SK-N-SH treated with all-trans-retinoic acid at 6 μM for 48 hours (cell line): ENCODE results near the gene ANK2.

Source experiments
- ARNTL ChIP-seq: fragments of 450-650 bp; formaldehyde crosslinking; IDR thresholded peaks from 2 replicates; pipeline ENCODE4 v1.5.0; 2020; ENCODE audit warnings: low read depth, mild to moderate bottlenecking, moderate library complexity, borderline replicate concordance
- BACH2 ChIP-seq: fragments of 250-450 bp; sonication (Bioruptor Pico); IDR thresholded peaks from 2 replicates; pipeline ENCODE4 v1.9.0; 2021; ENCODE audit warnings: mild to moderate bottlenecking, borderline replicate concordance
- CSDC2 ChIP-seq: fragments of 250-450 bp; sonication (Bioruptor Pico); IDR thresholded peaks from 2 replicates; pipeline ENCODE4 v1.5.0; 2020; ENCODE audit warnings: mild to moderate bottlenecking, moderate library complexity
- ESRRG ChIP-seq: fragments of 250-450 bp; sonication (Bioruptor Pico); IDR thresholded peaks from 2 replicates; pipeline ENCODE4 v1.6.1; 2021; ENCODE audit warnings: mild to moderate bottlenecking
- GLIS3 ChIP-seq: fragments of 250-450 bp; sonication (Bioruptor Pico); IDR thresholded peaks from 2 replicates; pipeline ENCODE4 v1.5.0; 2020; ENCODE audit warnings: mild to moderate bottlenecking, moderate library complexity
- TCF4 ChIP-seq: fragments of 250-450 bp; sonication (Bioruptor Pico); IDR thresholded peaks from 2 replicates; pipeline ENCODE4 v1.8.0; 2021; ENCODE audit warnings: mild to moderate bottlenecking, moderate library complexity, borderline replicate concordance
- TOX ChIP-seq: fragments of 250-450 bp; sonication (Bioruptor Pico); IDR thresholded peaks from 2 replicates; pipeline ENCODE4 v1.8.0; 2021; ENCODE audit warnings: mild to moderate bottlenecking, moderate library complexity, borderline replicate concordance
- ZC3H10 ChIP-seq: fragments of 250-450 bp; sonication (Bioruptor Pico); IDR thresholded peaks from 2 replicates; pipeline ENCODE4 v1.5.1; 2021; ENCODE audit warnings: mild to moderate bottlenecking, moderate library complexity
- ZFP30 ChIP-seq: fragments of 450-650 bp; formaldehyde crosslinking; IDR thresholded peaks from 2 replicates; pipeline ENCODE4 v1.5.0; 2022; ENCODE audit warnings: mild to moderate bottlenecking, moderate library complexity
- ZNF70 ChIP-seq: fragments of 450-650 bp; formaldehyde crosslinking; IDR thresholded peaks from 2 replicates; pipeline ENCODE4 v1.5.0; 2020; ENCODE audit warnings: mild to moderate bottlenecking, moderate library complexity
- ZNF8 ChIP-seq: fragments of 450-650 bp; formaldehyde crosslinking; IDR thresholded peaks from 2 replicates; pipeline ENCODE4 v1.5.0; 2020; ENCODE audit warnings: mild to moderate bottlenecking, moderate library complexity
- TF ChIP-seq, protein P1 (sequence below): fragments of 250-450 bp; sonication (Bioruptor Pico); IDR thresholded peaks from 2 replicates; pipeline ENCODE4 v1.8.0; 2020; ENCODE audit warnings: mild to moderate bottlenecking, moderate library complexity, borderline replicate concordance
- TF ChIP-seq, protein P2 (sequence below): fragments of 250-450 bp; sonication (Bioruptor Pico); IDR thresholded peaks from 2 replicates; pipeline ENCODE4 v1.5.0; 2020; ENCODE audit warnings: mild to moderate bottlenecking, moderate library complexity

DNA sequence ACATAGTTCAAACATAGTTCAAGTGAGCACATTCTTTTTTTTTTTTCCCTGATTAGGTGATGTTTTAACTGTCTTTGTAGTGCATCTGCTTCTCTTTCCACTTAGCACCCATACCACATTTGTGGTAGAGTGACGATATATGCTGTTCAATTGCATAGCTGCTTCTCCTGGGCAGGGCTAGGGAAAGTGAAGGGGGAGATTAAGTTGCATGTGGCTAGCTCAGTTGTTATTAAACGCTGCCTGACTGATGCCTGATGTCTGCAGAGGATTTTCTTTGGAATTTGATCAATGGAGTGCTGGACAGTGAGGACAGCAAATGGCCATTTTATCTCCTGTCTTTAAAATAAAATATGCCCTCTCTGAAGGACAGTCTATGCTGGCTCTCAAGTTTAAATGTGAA, 63.7 kb downstream of the ANK2 start:
- TF ChIP-seq ARNTL (no peak), ESRRG (CRISPR knock-in tag) (no peak), TCF4 (no peak), TOX (CRISPR knock-in tag) (no peak), CSDC2 (CRISPR knock-in tag) (no peak), GLIS3 (CRISPR knock-in tag) (no peak), ZC3H10 (CRISPR knock-in tag) (no peak), BACH2 (no peak), ZNF70 (CRISPR knock-in tag) (no peak), ZNF8 (CRISPR knock-in tag) (no peak), ZFP30 (CRISPR knock-in tag) (no peak)
- TF ChIP-seq, protein P1, sequence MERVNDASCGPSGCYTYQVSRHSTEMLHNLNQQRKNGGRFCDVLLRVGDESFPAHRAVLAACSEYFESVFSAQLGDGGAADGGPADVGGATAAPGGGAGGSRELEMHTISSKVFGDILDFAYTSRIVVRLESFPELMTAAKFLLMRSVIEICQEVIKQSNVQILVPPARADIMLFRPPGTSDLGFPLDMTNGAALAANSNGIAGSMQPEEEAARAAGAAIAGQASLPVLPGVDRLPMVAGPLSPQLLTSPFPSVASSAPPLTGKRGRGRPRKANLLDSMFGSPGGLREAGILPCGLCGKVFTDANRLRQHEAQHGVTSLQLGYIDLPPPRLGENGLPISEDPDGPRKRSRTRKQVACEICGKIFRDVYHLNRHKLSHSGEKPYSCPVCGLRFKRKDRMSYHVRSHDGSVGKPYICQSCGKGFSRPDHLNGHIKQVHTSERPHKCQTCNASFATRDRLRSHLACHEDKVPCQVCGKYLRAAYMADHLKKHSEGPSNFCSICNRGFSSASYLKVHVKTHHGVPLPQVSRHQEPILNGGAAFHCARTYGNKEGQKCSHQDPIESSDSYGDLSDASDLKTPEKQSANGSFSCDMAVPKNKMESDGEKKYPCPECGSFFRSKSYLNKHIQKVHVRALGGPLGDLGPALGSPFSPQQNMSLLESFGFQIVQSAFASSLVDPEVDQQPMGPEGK (CRISPR knock-in tag): no peak
- TF ChIP-seq, protein P2, sequence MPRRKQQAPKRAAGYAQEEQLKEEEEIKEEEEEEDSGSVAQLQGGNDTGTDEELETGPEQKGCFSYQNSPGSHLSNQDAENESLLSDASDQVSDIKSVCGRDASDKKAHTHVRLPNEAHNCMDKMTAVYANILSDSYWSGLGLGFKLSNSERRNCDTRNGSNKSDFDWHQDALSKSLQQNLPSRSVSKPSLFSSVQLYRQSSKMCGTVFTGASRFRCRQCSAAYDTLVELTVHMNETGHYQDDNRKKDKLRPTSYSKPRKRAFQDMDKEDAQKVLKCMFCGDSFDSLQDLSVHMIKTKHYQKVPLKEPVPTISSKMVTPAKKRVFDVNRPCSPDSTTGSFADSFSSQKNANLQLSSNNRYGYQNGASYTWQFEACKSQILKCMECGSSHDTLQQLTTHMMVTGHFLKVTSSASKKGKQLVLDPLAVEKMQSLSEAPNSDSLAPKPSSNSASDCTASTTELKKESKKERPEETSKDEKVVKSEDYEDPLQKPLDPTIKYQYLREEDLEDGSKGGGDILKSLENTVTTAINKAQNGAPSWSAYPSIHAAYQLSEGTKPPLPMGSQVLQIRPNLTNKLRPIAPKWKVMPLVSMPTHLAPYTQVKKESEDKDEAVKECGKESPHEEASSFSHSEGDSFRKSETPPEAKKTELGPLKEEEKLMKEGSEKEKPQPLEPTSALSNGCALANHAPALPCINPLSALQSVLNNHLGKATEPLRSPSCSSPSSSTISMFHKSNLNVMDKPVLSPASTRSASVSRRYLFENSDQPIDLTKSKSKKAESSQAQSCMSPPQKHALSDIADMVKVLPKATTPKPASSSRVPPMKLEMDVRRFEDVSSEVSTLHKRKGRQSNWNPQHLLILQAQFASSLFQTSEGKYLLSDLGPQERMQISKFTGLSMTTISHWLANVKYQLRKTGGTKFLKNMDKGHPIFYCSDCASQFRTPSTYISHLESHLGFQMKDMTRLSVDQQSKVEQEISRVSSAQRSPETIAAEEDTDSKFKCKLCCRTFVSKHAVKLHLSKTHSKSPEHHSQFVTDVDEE (CRISPR knock-in tag): no peak
